Parathyroid adenoma (tissue), 2 donors: ENCODE results near the gene MPZ.

Experiments used
- H2AFZ ChIP-seq: fragments of 300-600 bp; sonication (generic); one replicate; pipeline ENCODE4 v1.7.0; 2017; ENCODE audit warnings: antibody characterized with exemption, mild to moderate bottlenecking
- H3K27ac ChIP-seq: fragments of 300-600 bp; sonication (generic); one replicate; pipeline ENCODE4 v1.7.0; 2017
- H3K27me3 ChIP-seq: fragments of 300-600 bp; sonication (generic); one replicate; pipeline ENCODE4 v1.7.0; 2017; ENCODE audit warnings: low read length; ENCODE audit not compliant: control insufficient read depth, insufficient read depth
- H3K36me3 ChIP-seq: fragments of 300-600 bp; sonication (generic); one replicate; pipeline ENCODE4 v1.7.0; 2017; ENCODE audit warnings: low read length; ENCODE audit not compliant: control insufficient read depth, insufficient read depth
- H3K4me1 ChIP-seq: fragments of 300-600 bp; sonication (generic); one replicate; pipeline ENCODE4 v1.7.0; 2017; ENCODE audit warnings: control low read depth
- H3K4me2 ChIP-seq: fragments of 300-600 bp; sonication (generic); one replicate; pipeline ENCODE4 v1.7.0; 2017; ENCODE audit warnings: low read length
- H3K4me3 ChIP-seq: fragments of 300-600 bp; sonication (generic); one replicate; pipeline ENCODE4 v1.7.0; 2017; ENCODE audit warnings: low read depth, low read length
- H3K79me2 ChIP-seq: fragments of 300-600 bp; sonication (generic); one replicate; pipeline ENCODE4 v1.7.0; 2017; ENCODE audit warnings: control low read depth
- H3K9ac ChIP-seq: fragments of 300-600 bp; sonication (generic); one replicate; pipeline ENCODE4 v1.7.0; 2017; ENCODE audit warnings: mild to moderate bottlenecking
- H3K9me3 ChIP-seq: fragments of 300-600 bp; sonication (generic); one replicate; pipeline ENCODE4 v1.7.0; 2017; ENCODE audit warnings: low read length; ENCODE audit not compliant: control insufficient read depth
- TF ChIP-seq, protein P1 (sequence below): fragments of 300-600 bp; sonication (generic); IDR thresholded peaks from one replicate; pipeline ENCODE4 v1.7.0; 2017; ENCODE audit warnings: antibody characterized with exemption, mild to moderate bottlenecking
- donor health status: primary hyperparathyroidism.

Gene MPZ

GRCh38 chr1:161274874-161275273 lies 34.9 kb downstream of the MPZ start:
- no peaks in the 10 kb centered on the region for H3K9me3 ChIP-seq
- no peak overlapping the region for H3K9ac ChIP-seq
- no peaks in the 10 kb centered on the region for H3K79me2 ChIP-seq
- H2AFZ ChIP-seq, result no peak overlapping the region
- no peaks in the 10 kb centered on the region for H3K36me3 ChIP-seq
- H3K4me3 ChIP-seq, result no peak overlapping the region
- H3K27ac ChIP-seq, result no peak overlapping the region
- no peaks in the 10 kb centered on the region for H3K27me3 ChIP-seq
- TF ChIP-seq, protein P1, sequence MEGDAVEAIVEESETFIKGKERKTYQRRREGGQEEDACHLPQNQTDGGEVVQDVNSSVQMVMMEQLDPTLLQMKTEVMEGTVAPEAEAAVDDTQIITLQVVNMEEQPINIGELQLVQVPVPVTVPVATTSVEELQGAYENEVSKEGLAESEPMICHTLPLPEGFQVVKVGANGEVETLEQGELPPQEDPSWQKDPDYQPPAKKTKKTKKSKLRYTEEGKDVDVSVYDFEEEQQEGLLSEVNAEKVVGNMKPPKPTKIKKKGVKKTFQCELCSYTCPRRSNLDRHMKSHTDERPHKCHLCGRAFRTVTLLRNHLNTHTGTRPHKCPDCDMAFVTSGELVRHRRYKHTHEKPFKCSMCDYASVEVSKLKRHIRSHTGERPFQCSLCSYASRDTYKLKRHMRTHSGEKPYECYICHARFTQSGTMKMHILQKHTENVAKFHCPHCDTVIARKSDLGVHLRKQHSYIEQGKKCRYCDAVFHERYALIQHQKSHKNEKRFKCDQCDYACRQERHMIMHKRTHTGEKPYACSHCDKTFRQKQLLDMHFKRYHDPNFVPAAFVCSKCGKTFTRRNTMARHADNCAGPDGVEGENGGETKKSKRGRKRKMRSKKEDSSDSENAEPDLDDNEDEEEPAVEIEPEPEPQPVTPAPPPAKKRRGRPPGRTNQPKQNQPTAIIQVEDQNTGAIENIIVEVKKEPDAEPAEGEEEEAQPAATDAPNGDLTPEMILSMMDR, result no peak
- H3K4me1 ChIP-seq, result no peaks in the 10 kb centered on the region
- no peak overlapping the region for H3K4me2 ChIP-seq

DNA sequence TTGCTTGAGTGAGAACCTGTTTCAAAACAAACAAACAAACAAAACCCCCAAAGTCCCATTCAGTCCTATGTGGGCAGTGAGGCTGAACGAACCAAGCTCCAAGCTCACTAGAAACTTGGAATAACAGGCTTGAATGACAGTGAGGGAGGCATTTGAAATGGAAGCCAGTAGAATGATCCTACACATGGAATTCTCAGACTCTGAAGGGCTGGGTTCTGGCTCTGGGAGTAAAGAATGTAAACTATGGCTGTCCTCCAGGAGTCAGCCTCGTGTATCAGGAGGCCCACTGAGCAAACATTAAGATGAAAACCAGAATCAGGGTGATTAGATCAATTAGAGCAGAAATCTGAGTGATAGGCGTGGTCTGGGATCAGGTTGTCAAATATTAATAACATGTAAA lies 36.4 kb downstream of the MPZ start:
- H3K4me2 ChIP-seq, result no peak overlapping the region
- H3K4me1 ChIP-seq, result no peaks in the 10 kb centered on the region
- no peaks in the 10 kb centered on the region for H3K79me2 ChIP-seq
- no peaks in the 10 kb centered on the region for H3K36me3 ChIP-seq
- H3K27ac ChIP-seq, result no peak overlapping the region
- TF ChIP-seq, protein P1, result no peak
- H3K4me3 ChIP-seq, result no peak overlapping the region
- H3K9ac ChIP-seq, result no peak overlapping the region
- H2AFZ ChIP-seq, result no peak overlapping the region
- no peaks in the 10 kb centered on the region for H3K9me3 ChIP-seq
- H3K27me3 ChIP-seq, result no peaks in the 10 kb centered on the region

DNA sequence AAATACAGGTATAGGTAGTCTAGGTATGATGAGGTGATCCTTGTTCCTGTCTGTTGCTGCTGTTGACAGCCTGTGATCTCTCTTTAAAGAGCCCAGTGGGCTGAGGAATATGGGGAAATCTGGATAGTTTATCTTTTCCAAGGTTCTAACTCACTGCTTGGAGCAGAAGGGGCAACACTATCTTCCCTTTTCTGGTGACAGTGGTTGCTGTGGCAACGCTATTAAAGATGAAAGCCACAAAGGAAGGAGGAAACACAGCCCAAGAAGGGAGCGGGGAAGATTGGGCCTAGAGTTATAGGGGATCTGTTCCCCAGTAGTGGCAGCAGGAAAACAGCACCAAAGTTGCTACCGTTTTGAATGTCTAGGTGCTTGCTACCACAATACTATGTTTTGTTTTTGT lies 42.4 kb downstream of the MPZ start:
- TF ChIP-seq, protein P1, result no peak

DNA sequence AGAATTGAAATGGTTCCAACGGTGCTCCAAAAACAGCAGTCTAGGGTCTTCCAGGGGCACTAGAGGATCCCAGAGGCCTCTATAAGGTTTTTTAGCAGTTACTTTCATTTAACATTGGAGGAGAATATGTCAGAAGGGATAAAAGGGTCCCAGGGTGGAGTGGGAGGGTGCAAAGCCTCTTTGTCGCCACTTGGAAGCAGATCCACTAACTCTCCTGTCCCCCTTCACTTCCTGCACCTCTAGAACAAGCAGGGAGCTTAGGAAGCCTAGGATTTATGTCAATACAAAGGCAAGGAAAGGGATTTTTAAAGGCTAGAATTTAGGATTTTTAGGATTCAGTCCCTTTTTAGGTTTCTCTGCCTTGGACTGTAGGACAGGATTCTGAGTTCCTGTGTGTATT lies 42.9 kb downstream of the MPZ start:
- H3K27me3 ChIP-seq, result no peaks in the 10 kb centered on the region
- TF ChIP-seq, protein P1, result no peak
- H3K9ac ChIP-seq, result no peak overlapping the region
- H3K4me1 ChIP-seq, result no peaks in the 10 kb centered on the region
- H3K4me3 ChIP-seq, result no peak overlapping the region
- no peaks in the 10 kb centered on the region for H3K9me3 ChIP-seq
- no peaks in the 10 kb centered on the region for H3K36me3 ChIP-seq
- no peaks in the 10 kb centered on the region for H3K79me2 ChIP-seq
- H3K4me2 ChIP-seq, result no peak overlapping the region
- H3K27ac ChIP-seq, result no peak overlapping the region
- no peak overlapping the region for H2AFZ ChIP-seq

More for the DNA sequence above, 42.4 kb downstream of the MPZ start:
- no peaks in the 10 kb centered on the region for H3K4me1 ChIP-seq
- no peak overlapping the region for H3K4me3 ChIP-seq
- no peak overlapping the region for H3K4me2 ChIP-seq
- H3K9me3 ChIP-seq, result no peaks in the 10 kb centered on the region
- no peaks in the 10 kb centered on the region for H3K27me3 ChIP-seq
- no peak overlapping the region for H3K27ac ChIP-seq
- no peak overlapping the region for H3K9ac ChIP-seq
- no peaks in the 10 kb centered on the region for H3K79me2 ChIP-seq
- no peak overlapping the region for H2AFZ ChIP-seq
- no peaks in the 10 kb centered on the region for H3K36me3 ChIP-seq

DNA sequence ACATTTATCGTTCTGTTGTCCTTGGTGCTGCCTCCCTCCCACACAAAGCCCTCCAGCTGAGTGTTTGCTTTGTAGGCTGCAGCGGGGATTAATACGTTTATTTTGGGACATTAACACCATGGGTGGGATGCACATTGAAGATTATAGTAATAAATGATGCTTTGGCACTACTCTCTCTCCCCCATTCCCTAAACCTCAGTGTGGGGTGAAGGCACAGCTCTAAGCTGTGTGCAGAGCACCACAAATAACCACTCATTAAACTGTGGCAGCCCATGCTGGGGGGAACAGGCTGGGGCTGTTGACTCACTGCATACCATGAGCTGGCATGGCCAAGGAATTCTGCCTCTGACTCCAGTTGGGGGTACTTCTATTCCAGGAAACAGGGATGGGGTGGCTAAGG lies 43.6 kb downstream of the MPZ start:
- Histone ChIP-seq H2AFZ (no peak overlapping the region), H3K79me2 (no peaks in the 10 kb centered on the region), H3K36me3 (no peaks in the 10 kb centered on the region), H3K27me3 (no peaks in the 10 kb centered on the region), H3K4me1 (no peaks in the 10 kb centered on the region), H3K27ac (no peak overlapping the region), H3K9me3 (no peaks in the 10 kb centered on the region), H3K4me3 (no peak overlapping the region), H3K9ac (no peak overlapping the region), H3K4me2 (no peak overlapping the region)
- TF ChIP-seq, protein P1, result no peak
